ENCODE data around the gene PGA4. TPM values are rescaled to one million over a fixed set of nuclear protein-coding genes. Genes with fewer than 3 reads are reported as not detected.

Gene PGA4
- polyA plus RNA-seq, 3 donors = 1.5 to 33.5 (median 7.0) TPM

DNA sequence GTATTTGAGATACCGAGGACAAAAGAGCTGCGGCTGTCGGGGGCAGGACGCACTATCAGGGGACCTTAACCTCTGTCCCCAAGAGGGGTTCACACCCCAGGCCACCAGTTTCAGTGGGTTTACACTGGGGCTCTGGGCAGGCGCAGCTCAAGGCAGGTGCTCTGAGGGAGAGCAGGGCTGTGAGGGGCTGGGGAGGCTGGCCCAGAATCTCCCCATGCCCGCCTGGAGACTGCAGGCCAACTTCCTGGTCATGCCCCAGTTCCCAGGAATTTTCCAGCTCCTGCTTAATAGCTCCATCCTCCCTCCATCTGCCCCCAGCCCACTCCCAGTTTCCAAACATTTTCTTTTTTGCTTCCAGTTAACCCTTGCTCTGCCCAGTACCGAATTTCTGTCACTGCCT, 26.4 kb upstream of the PGA4 start:
- Histone ChIP-seq H3K36me3 (replicated peaks in 1 of 2; ENCODE audit: control insufficient read depth in 1 of 2, insufficient read depth in 2 of 2, low read length in 2 of 2) (no peaks in the 10 kb centered on the region), H3K4me1 (ENCODE audit: control insufficient read depth in 1 of 2, insufficient read depth in 2 of 2, low read length in 2 of 2) (no peaks in the 10 kb centered on the region), H3K27me3 (ENCODE audit: control insufficient read depth in 2 of 2, insufficient read depth in 2 of 2, low read length in 2 of 2) (peaks cover 0 to 5% of the 10 kb centered on the region in 2 donors), H3K27ac (ENCODE audit: low read depth in 1 of 2, low read length in 2 of 2) (no peak overlapping the region), H3K9ac (ENCODE audit: insufficient read depth, low read length, poor library complexity, severe bottlenecking) (no peak overlapping the region), H3K9me3 (replicated peaks in 1 of 2; ENCODE audit: control insufficient read depth in 1 of 2, insufficient read depth in 1 of 2, low read length in 2 of 2) (peaks cover 0 to 12% of the 10 kb centered on the region in 2 donors), H3K4me3 (replicated peaks in 1 of 3; ENCODE audit: low read depth in 2 of 3, low read length in 3 of 3) (no peak overlapping the region), H3K4me2 (replicated peaks; ENCODE audit: extremely low read depth, low read length, poor library complexity, severe bottlenecking) (no peak overlapping the region), H3K79me2 (ENCODE audit: insufficient read depth, low read length) (no peaks in the 10 kb centered on the region), H4K20me1 (ENCODE audit: insufficient read depth, low read length) (no peaks in the 10 kb centered on the region), H2AFZ (ENCODE audit: insufficient read depth, low read depth, low read length, poor library complexity, severe bottlenecking) (no peak overlapping the region)
- H3K4me1 Mint-ChIP-seq = peaks cover 10% of the 10 kb centered on the region
- TF ChIP-seq, protein P1, sequence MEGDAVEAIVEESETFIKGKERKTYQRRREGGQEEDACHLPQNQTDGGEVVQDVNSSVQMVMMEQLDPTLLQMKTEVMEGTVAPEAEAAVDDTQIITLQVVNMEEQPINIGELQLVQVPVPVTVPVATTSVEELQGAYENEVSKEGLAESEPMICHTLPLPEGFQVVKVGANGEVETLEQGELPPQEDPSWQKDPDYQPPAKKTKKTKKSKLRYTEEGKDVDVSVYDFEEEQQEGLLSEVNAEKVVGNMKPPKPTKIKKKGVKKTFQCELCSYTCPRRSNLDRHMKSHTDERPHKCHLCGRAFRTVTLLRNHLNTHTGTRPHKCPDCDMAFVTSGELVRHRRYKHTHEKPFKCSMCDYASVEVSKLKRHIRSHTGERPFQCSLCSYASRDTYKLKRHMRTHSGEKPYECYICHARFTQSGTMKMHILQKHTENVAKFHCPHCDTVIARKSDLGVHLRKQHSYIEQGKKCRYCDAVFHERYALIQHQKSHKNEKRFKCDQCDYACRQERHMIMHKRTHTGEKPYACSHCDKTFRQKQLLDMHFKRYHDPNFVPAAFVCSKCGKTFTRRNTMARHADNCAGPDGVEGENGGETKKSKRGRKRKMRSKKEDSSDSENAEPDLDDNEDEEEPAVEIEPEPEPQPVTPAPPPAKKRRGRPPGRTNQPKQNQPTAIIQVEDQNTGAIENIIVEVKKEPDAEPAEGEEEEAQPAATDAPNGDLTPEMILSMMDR (IDR thresholded peaks at IDR 0.05) = no peak
- H3K27ac Mint-ChIP-seq = peak overlapping the region in 1 of 7 donors; percentile 8
- H3K36me3 Mint-ChIP-seq = no peaks in the 10 kb centered on the region
- intact Hi-C loops (cut with micrococcal nuclease) = no loop called here
- H3K9me3 Mint-ChIP-seq = peaks cover 3 to 13% (median 8%) of the 10 kb centered on the region in 7 donors
- 96% methylated on average over 5 of the region's 7 CpGs for WGBS (ENCODE audit: insufficient coverage)
- no peak for DNase-seq
- H3K4me3 Mint-ChIP-seq = peak overlapping the region in 1 of 2 donors; percentile 30
- H3K27me3 Mint-ChIP-seq (ENCODE audit: low read depth in 3 of 3) = peaks cover 10 to 22% (median 12%) of the 10 kb centered on the region in 3 donors

DNA sequence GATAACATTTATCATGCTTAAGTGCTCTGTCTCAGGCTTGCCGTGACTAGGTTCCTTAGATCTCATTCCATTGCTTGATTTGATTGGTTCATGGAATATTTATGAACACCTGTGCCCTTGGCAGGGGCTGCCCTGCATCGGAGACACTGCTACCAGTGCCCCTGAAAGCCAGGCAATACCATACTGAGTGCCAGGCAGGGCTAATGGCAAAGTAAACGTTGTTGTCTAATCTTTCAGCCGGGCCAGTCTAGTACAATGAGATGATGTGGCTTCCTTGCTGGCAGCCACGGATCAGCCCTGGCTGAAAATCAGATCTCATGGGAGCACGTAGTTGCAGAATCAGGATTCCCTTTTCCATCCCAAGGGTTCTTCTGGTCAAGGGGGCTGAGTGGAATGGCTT, 23.8 kb upstream of the PGA4 start:
- peaks cover 0 to 5% of the 10 kb centered on the region in 2 donors for H3K27me3 ChIP-seq (ENCODE audit: control insufficient read depth in 2 of 2, insufficient read depth in 2 of 2, low read length in 2 of 2)
- H3K4me3 ChIP-seq (replicated peaks in 1 of 3; ENCODE audit: low read depth in 2 of 3, low read length in 3 of 3) = no peak overlapping the region
- H3K27me3 Mint-ChIP-seq (ENCODE audit: low read depth in 3 of 3) = peaks cover 14 to 26% (median 16%) of the 10 kb centered on the region in 3 donors
- peaks cover 0 to 17% of the 10 kb centered on the region in 2 donors for H3K9me3 ChIP-seq (replicated peaks in 1 of 2; ENCODE audit: control insufficient read depth in 1 of 2, insufficient read depth in 1 of 2, low read length in 2 of 2)
- peaks cover 6 to 20% (median 12%) of the 10 kb centered on the region in 7 donors for H3K9me3 Mint-ChIP-seq
- no peak for DNase-seq
- no peak overlapping the region for H2AFZ ChIP-seq (ENCODE audit: insufficient read depth, low read depth, low read length, poor library complexity, severe bottlenecking)
- TF ChIP-seq, protein P1 (IDR thresholded peaks at IDR 0.05) = no peak
- H3K4me3 Mint-ChIP-seq = no peak overlapping the region
- peaks cover 11 to 14% of the 10 kb centered on the region in 2 donors for H3K4me1 ChIP-seq (ENCODE audit: control insufficient read depth in 1 of 2, insufficient read depth in 2 of 2, low read length in 2 of 2)
- H3K79me2 ChIP-seq (ENCODE audit: insufficient read depth, low read length) = no peaks in the 10 kb centered on the region
- no peak overlapping the region for H3K27ac ChIP-seq (ENCODE audit: low read depth in 1 of 2, low read length in 2 of 2)
- H3K36me3 Mint-ChIP-seq = peaks cover 0 to 6% of the 10 kb centered on the region in 2 donors
- 89% methylated on average over 3 of the region's 6 CpGs for WGBS (ENCODE audit: insufficient coverage)
- H3K9ac ChIP-seq (ENCODE audit: insufficient read depth, low read length, poor library complexity, severe bottlenecking) = no peak overlapping the region
- no peak overlapping the region for H3K27ac Mint-ChIP-seq
- H3K4me2 ChIP-seq (replicated peaks; ENCODE audit: extremely low read depth, low read length, poor library complexity, severe bottlenecking) = no peak overlapping the region
- H3K36me3 ChIP-seq (replicated peaks in 1 of 2; ENCODE audit: control insufficient read depth in 1 of 2, insufficient read depth in 2 of 2, low read length in 2 of 2) = no peaks in the 10 kb centered on the region
- intact Hi-C loops (cut with micrococcal nuclease) = no loop called here
- no peaks in the 10 kb centered on the region for H4K20me1 ChIP-seq (ENCODE audit: insufficient read depth, low read length)
- H3K4me1 Mint-ChIP-seq = peaks cover 13% of the 10 kb centered on the region

Data from CD14-positive monocyte (primary cell).